H1 (cell line): ENCODE measurements around the gene RTKN2. TPM values are rescaled to one million over a fixed set of nuclear protein-coding genes. Genes with fewer than 3 reads are reported as not detected.

Experiments
- CTCF ChIA-PET: fragments of 300-600 bp; sonication (Branson Sonifier 250); formaldehyde crosslinking; loops from one replicate; lab custom pipeline; 2021; ENCODE audit not compliant: partially characterized antibody; lab: Charles Lee
- POLR2A ChIA-PET: fragments of 300-600 bp; sonication (Branson Sonifier 250); formaldehyde crosslinking; loops from one replicate; lab custom pipeline; 2021; ENCODE audit warnings: inconsistent platforms; ENCODE audit not compliant: partially characterized antibody; lab: Charles Lee
- DNase-seq, 2 experiments: peaks; one replicate each; pipeline versions ENCODE4 v3.0.0 to v3.0.0-alpha.2; 2010 to 2022; ENCODE audit warnings: low spot score in 2 of 2, low read depth in 1 of 2, mixed read lengths in 1 of 2
- FAIRE-seq: peaks from 2 replicates; lab custom pipeline; 2011; peaks lifted over from hg19 to GRCh38; lab: Jason Lieb, UNC
- H2AFZ ChIP-seq: 2 replicates; pipeline ENCODE4 v1.8.1; 2012; ENCODE audit warnings: low read length, inconsistent platforms
- H2AK5ac ChIP-seq: 2 replicates; pipeline ENCODE4 v1.6.1; 2013; ENCODE audit warnings: low read depth, low read length
- H2BK120ac ChIP-seq: replicated peaks from 2 replicates; pipeline ENCODE3; 2013; ENCODE audit warnings: low read depth, low read length, inconsistent platforms
- H2BK12ac ChIP-seq: 2 replicates; pipeline ENCODE4 v1.6.1; 2013; ENCODE audit warnings: low read depth, low read length
- H2BK15ac ChIP-seq: 2 replicates; pipeline ENCODE4 v1.6.1; 2013; ENCODE audit warnings: low read length
- H2BK20ac ChIP-seq: 2 replicates; pipeline ENCODE4 v1.6.1; 2013; ENCODE audit warnings: low read length
- H2BK5ac ChIP-seq: 2 replicates; pipeline ENCODE4 v1.6.1; 2013; ENCODE audit warnings: low read depth, low read length
- H3K14ac ChIP-seq: 2 replicates; pipeline ENCODE4 v1.6.1; 2013; ENCODE audit warnings: inconsistent platforms; ENCODE audit not compliant: insufficient read length
- H3K18ac ChIP-seq: 2 replicates; pipeline ENCODE4 v1.6.1; 2013; ENCODE audit warnings: low read length; ENCODE audit errors: extremely low read depth
- H3K23ac ChIP-seq: 2 replicates; pipeline ENCODE4 v1.6.1; 2013; ENCODE audit warnings: inconsistent platforms; ENCODE audit not compliant: insufficient read length
- H3K23me2 ChIP-seq: 2 replicates; pipeline ENCODE4 v1.6.1; 2013; ENCODE audit warnings: low read depth, low read length
- H3K27ac ChIP-seq: 2 replicates; pipeline ENCODE4 v1.6.1; 2011; ENCODE audit warnings: low read depth, low read length, inconsistent platforms
- H3K27me3 ChIP-seq, 4 experiments: replicated peaks in 1 of 4; 1 replicate in 1 of 4; 2 replicates in 3 of 4; pipeline versions ENCODE4 v1.6.1 to v1.8.1; 2011 to 2013; ENCODE audit warnings: low read length in 3 of 4, mild to moderate bottlenecking in 3 of 4, inconsistent platforms in 2 of 4, mixed read lengths in 2 of 4, moderate library complexity in 1 of 4; ENCODE audit not compliant: control insufficient read depth in 3 of 4, insufficient read depth in 3 of 4; ENCODE audit errors: extremely low read depth in 1 of 4
- H3K36me3 ChIP-seq, 4 experiments: 2 replicates each; pipeline versions ENCODE4 v1.6.1 to v1.8.1; 2011 to 2013; ENCODE audit warnings: mild to moderate bottlenecking in 4 of 4, low read length in 3 of 4, moderate library complexity in 2 of 4, control low read depth in 1 of 4, inconsistent platforms in 1 of 4; ENCODE audit not compliant: insufficient read depth in 4 of 4, control insufficient read depth in 2 of 4
- H3K4ac ChIP-seq: replicated peaks from 2 replicates; pipeline ENCODE3; 2013; ENCODE audit warnings: low read length, low read depth, mixed read lengths, inconsistent platforms; ENCODE audit not compliant: insufficient read length
- H3K4me1 ChIP-seq, 4 experiments: replicated peaks in 1 of 4; 1 replicate in 1 of 4; 2 replicates in 3 of 4; pipeline versions ENCODE4 v1.6.1 to v1.8.1; 2011 to 2013; ENCODE audit warnings: low read length in 3 of 4, inconsistent platforms in 2 of 4, mixed read lengths in 1 of 4; ENCODE audit not compliant: insufficient read depth in 4 of 4, control insufficient read depth in 3 of 4
- H3K4me2 ChIP-seq, 2 experiments: 2 replicates each; pipeline versions ENCODE4 v1.6.1 to v1.8.1; 2011 to 2013; ENCODE audit warnings: low read depth in 2 of 2, low read length in 2 of 2, control low read depth in 1 of 2, inconsistent platforms in 1 of 2, mild to moderate bottlenecking in 1 of 2; ENCODE audit not compliant: insufficient read depth in 1 of 2
- H3K4me3 ChIP-seq, 4 experiments: fragments of 200-600, 300-600 bp in 1 of 4; sonication (generic), shearing (Covaris generic), sonication (Bioruptor Twin) in 1 of 4; 2 replicates each; pipeline versions ENCODE4 v1.5.1 to v1.8.1; 2011 to 2016; ENCODE audit warnings: low read length in 4 of 4, low read depth in 3 of 4, control low read depth in 2 of 4, inconsistent platforms in 2 of 4, mild to moderate bottlenecking in 2 of 4, mixed read lengths in 1 of 4, moderate library complexity in 1 of 4; ENCODE audit not compliant: insufficient read depth in 2 of 4; ENCODE audit errors: extremely low read depth in 1 of 4
- H3K56ac ChIP-seq: replicated peaks from 2 replicates; pipeline ENCODE3; 2013; ENCODE audit warnings: low read depth, mild to moderate bottlenecking, mixed read lengths, low read length, inconsistent platforms; ENCODE audit not compliant: insufficient read length
- H3K79me1 ChIP-seq: 2 replicates; pipeline ENCODE4 v1.6.1; 2013; ENCODE audit warnings: low read depth, low read length, control low read depth
- H3K79me2 ChIP-seq, 2 experiments: 2 replicates each; pipeline versions ENCODE4 v1.6.1 to v1.8.1; 2012 to 2013; ENCODE audit warnings: low read length in 2 of 2, mild to moderate bottlenecking in 2 of 2, inconsistent platforms in 1 of 2; ENCODE audit not compliant: insufficient read depth in 2 of 2, control insufficient read depth in 1 of 2
- H3K9ac ChIP-seq, 4 experiments: replicated peaks in 1 of 4; 1 replicate in 1 of 4; 2 replicates in 3 of 4; pipeline versions ENCODE4 v1.6.1 to v1.8.1; 2011 to 2013; ENCODE audit warnings: low read depth in 3 of 4, low read length in 3 of 4, control low read depth in 2 of 4, mild to moderate bottlenecking in 2 of 4, moderate library complexity in 2 of 4, inconsistent platforms in 1 of 4; ENCODE audit errors: extremely low read depth in 1 of 4
- H3K9me3 ChIP-seq, 2 experiments: 2 replicates each; pipeline versions ENCODE4 v1.6.1 to v1.8.1; 2012 to 2013; ENCODE audit warnings: mild to moderate bottlenecking in 2 of 2, moderate library complexity in 2 of 2, control low read depth in 1 of 2, inconsistent platforms in 1 of 2, low read depth in 1 of 2, low read length in 1 of 2, mixed read lengths in 1 of 2; ENCODE audit not compliant: insufficient read depth in 2 of 2
- H4K20me1 ChIP-seq, 2 experiments: replicated peaks in 1 of 2; 2 replicates each; pipeline versions ENCODE3 to v1.8.1; 2011 to 2013; ENCODE audit warnings: inconsistent platforms in 2 of 2, low read length in 2 of 2, mild to moderate bottlenecking in 1 of 2; ENCODE audit not compliant: insufficient read depth in 2 of 2, control insufficient read depth in 1 of 2
- H4K5ac ChIP-seq: 2 replicates; pipeline ENCODE4 v1.6.1; 2013; ENCODE audit warnings: low read length, low read depth, mixed read lengths, inconsistent platforms; ENCODE audit not compliant: insufficient read length
- H4K8ac ChIP-seq: 2 replicates; pipeline ENCODE4 v1.8.0; 2013; ENCODE audit warnings: mild to moderate bottlenecking, moderate library complexity, low read length, inconsistent platforms; ENCODE audit not compliant: insufficient read depth; ENCODE audit errors: extremely low read depth
- H4K91ac ChIP-seq: replicated peaks from 2 replicates; pipeline ENCODE3; 2013; ENCODE audit warnings: low read length, mixed read lengths, inconsistent platforms; ENCODE audit not compliant: insufficient read length
- FOSL1 ChIP-seq: IDR thresholded peaks from 2 replicates; pipeline ENCODE4 v1.6.1; 2011; ENCODE audit warnings: mild to moderate bottlenecking, low read depth, low read length, moderate library complexity; ENCODE audit not compliant: insufficient read depth
- WGBS, 2 experiments: shearing (Covaris generic) in 1 of 2; methylation state at CpG; one replicate each; pipeline versions ENCODE4 v1.1.6 to v1.1.7; 2013 to 2015; ENCODE audit warnings: low lambda C conversion rate in 2 of 2, mixed read lengths in 2 of 2, inconsistent platforms in 1 of 2, low coverage in 1 of 2, missing lambda C conversion rate in 1 of 2; ENCODE audit not compliant: insufficient replicate concordance in 2 of 2, insufficient coverage in 1 of 2, insufficient read length in 1 of 2; ENCODE audit errors: extremely low coverage in 1 of 2, missing lambda C conversion rate in 1 of 2; 5-methylcytosine and 5-hydroxymethylcytosine counted together
- polyA plus RNA-seq, 7 experiments: library from polyadenylated mRNA; depleted of rRNA in 3 of 7; stranded (reverse) in 5 of 7; unstranded in 2 of 7; fragments of >200 nt in 5 of 7; fragments of 200-250 nt in 2 of 7; gene quantifications; 1 replicate in 5 of 7; 2 replicates in 1 of 7; 4 replicates in 1 of 7; pipeline versions ENCODE4 v1.2.1 to v1.2.3, GENCODE V29; 2011 to 2013; ENCODE audit warnings: missing spikeins in 2 of 7, mixed read lengths in 2 of 7
- total RNA-seq: library from RNA; stranded (reverse); fragmentation: NEBNext Ultra II Directional; extraction: Animal tissue kit (Norgen Biotek cat#: 25700); gene quantifications from 2 replicates; pipeline ENCODE4 v1.2.1, GENCODE V29; 2021

Gene RTKN2
- total and polyA plus RNA-seq, 2 of the 8 experiments (the other 6 are each of a cell fraction or from before 2014, with no cell fraction given), result 5.1 to 24.6 TPM

DNA sequence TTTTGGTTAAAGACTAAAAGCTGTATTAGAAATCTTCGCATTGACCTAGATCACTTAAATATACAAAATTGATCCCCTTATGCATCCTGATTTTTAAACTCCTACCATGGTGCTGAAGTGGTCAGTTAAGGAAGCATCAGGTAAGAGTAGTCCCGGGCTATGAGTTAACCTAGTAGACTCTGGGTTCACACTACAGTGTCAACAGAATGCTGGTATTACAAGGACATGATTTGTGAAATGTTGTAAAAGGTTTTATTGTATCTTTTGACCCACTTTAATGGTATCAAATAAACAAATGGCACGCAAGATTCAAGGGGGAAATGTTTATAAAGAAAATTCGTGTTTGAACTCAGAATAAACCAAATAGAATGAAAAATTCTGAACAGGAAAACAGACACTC is 36.8 kb downstream of the RTKN2 start:
- Histone ChIP-seq H3K4me2 (no peak overlapping the region), H3K4me1 (no peaks in the 10 kb centered on the region), H2BK5ac (no peak overlapping the region), H2BK120ac (no peak overlapping the region), H3K9ac (no peak overlapping the region), H3K56ac (no peak overlapping the region), H3K27me3 (no peaks in the 10 kb centered on the region), H3K23me2 (no peaks in the 10 kb centered on the region), H3K27ac (no peak overlapping the region), H3K18ac (no peak overlapping the region), H3K9me3 (no peaks in the 10 kb centered on the region), H3K4me3 (no peak overlapping the region), H3K79me1 (no peaks in the 10 kb centered on the region), H2AFZ (no peak overlapping the region), H2BK20ac (no peak overlapping the region), H3K4ac (no peak overlapping the region), H2BK15ac (no peak overlapping the region), H2AK5ac (no peak overlapping the region), H4K5ac (no peak overlapping the region), H4K8ac (no peak overlapping the region), H3K36me3 (peaks cover 0 to 9% (median 0%) of the 10 kb centered on the region in 4 experiments; a peak in 2 of 8 replicates), H3K14ac (no peak overlapping the region), H4K91ac (no peak overlapping the region), H2BK12ac (no peak overlapping the region), H3K23ac (no peak overlapping the region), H4K20me1 (no peaks in the 10 kb centered on the region), H3K79me2 (no peaks in the 10 kb centered on the region)
- CTCF ChIA-PET, result interaction anchor here (1.3 kb wide), 1 partner anchor 192 kb away, joined by 3 read pairs; no protein-coding TSS in a partner anchor
- FAIRE-seq (no peak), DNase-seq (no peak)
- POLR2A ChIA-PET, result no interaction called here
- WGBS, 2 experiments, result 94% methylated on average over 4 of the region's 4 CpGs; no CpG with 5 or more reads in 1 of the 2 experiments
- no peak for TF ChIP-seq FOSL1
